H9 (cell line): ENCODE results near the gene SOX30. TPM values are rescaled to one million over a fixed set of nuclear protein-coding genes. Genes with fewer than 3 reads are reported as not detected.

Source experiments
- DNase-seq: peaks from one replicate; pipeline ENCODE4 v3.0.0-alpha.2; 2017
- H2AFZ ChIP-seq: one replicate; pipeline ENCODE4 v1.6.1; 2013; ENCODE audit warnings: mild to moderate bottlenecking, low read length, control low read depth, moderate library complexity
- H2AK5ac ChIP-seq: 2 replicates; pipeline ENCODE4 v1.6.1; 2013; ENCODE audit warnings: low read length, control low read depth, mixed read lengths; ENCODE audit not compliant: insufficient read length
- H2BK120ac ChIP-seq: one replicate; pipeline ENCODE4 v1.6.1; 2013; ENCODE audit warnings: low read depth, mild to moderate bottlenecking, low read length, control low read depth, inconsistent platforms; ENCODE audit not compliant: poor library complexity, severe bottlenecking
- H2BK12ac ChIP-seq: 2 replicates; pipeline ENCODE4 v1.6.1; 2013; ENCODE audit warnings: low read length, control low read depth, mixed read lengths, low read depth; ENCODE audit not compliant: insufficient read length
- H2BK15ac ChIP-seq: 2 replicates; pipeline ENCODE4 v1.6.1; 2013; ENCODE audit warnings: low read depth, low read length, control low read depth
- H2BK20ac ChIP-seq: one replicate; pipeline ENCODE4 v1.6.1; 2013; ENCODE audit warnings: low read depth, mild to moderate bottlenecking, low read length, control low read depth, inconsistent platforms; ENCODE audit not compliant: poor library complexity, severe bottlenecking
- H2BK5ac ChIP-seq: 2 replicates; pipeline ENCODE4 v1.6.1; 2013; ENCODE audit warnings: low read length, control low read depth, mixed read lengths; ENCODE audit not compliant: insufficient read length
- H3K14ac ChIP-seq: 2 replicates; pipeline ENCODE4 v1.6.1; 2013; ENCODE audit warnings: low read length, control low read depth; ENCODE audit not compliant: insufficient read depth
- H3K18ac ChIP-seq: 2 replicates; pipeline ENCODE4 v1.6.1; 2013; ENCODE audit warnings: low read depth, mild to moderate bottlenecking, mixed read lengths, low read length, control low read depth; ENCODE audit not compliant: insufficient read length
- H3K23ac ChIP-seq: 2 replicates; pipeline ENCODE4 v1.6.1; 2013; ENCODE audit warnings: low read length, control low read depth, mixed read lengths, low read depth; ENCODE audit not compliant: insufficient read length
- H3K23me2 ChIP-seq: 2 replicates; pipeline ENCODE4 v1.6.1; 2013; ENCODE audit warnings: low read depth, mild to moderate bottlenecking, mixed read lengths, low read length, control low read depth; ENCODE audit not compliant: insufficient read length, poor library complexity, severe bottlenecking
- H3K27ac ChIP-seq: 2 replicates; pipeline ENCODE4 v1.5.1; 2013; ENCODE audit warnings: low read length, control low read depth, mixed read lengths, low read depth; ENCODE audit not compliant: insufficient read length
- H3K27me3 ChIP-seq: 2 replicates; pipeline ENCODE4 v1.6.1; 2013; ENCODE audit warnings: low read length, control low read depth, inconsistent platforms; ENCODE audit not compliant: insufficient read depth
- H3K4ac ChIP-seq: 2 replicates; pipeline ENCODE4 v1.6.1; 2013; ENCODE audit warnings: low read depth, mild to moderate bottlenecking, control low read depth, inconsistent platforms, low read length, moderate library complexity
- H3K4me1 ChIP-seq: 2 replicates; pipeline ENCODE4 v1.6.1; 2013; ENCODE audit warnings: low read length, control low read depth, inconsistent platforms; ENCODE audit not compliant: insufficient read depth
- H3K4me2 ChIP-seq: 2 replicates; pipeline ENCODE4 v1.6.1; 2013; ENCODE audit warnings: low read length, control low read depth, mixed read lengths; ENCODE audit not compliant: insufficient read length, insufficient read depth
- H3K56ac ChIP-seq: 2 replicates; pipeline ENCODE4 v1.6.1; 2013; ENCODE audit warnings: low read depth, mild to moderate bottlenecking, mixed read lengths, low read length, control low read depth; ENCODE audit not compliant: insufficient read length
- H3K79me1 ChIP-seq: 2 replicates; pipeline ENCODE4 v1.6.1; 2013; ENCODE audit warnings: low read depth, mild to moderate bottlenecking, moderate library complexity, low read length, control low read depth, inconsistent platforms; ENCODE audit not compliant: insufficient read depth, poor library complexity, severe bottlenecking
- H3K79me2 ChIP-seq: 2 replicates; pipeline ENCODE4 v1.6.1; 2013; ENCODE audit warnings: low read length, control low read depth, inconsistent platforms; ENCODE audit not compliant: insufficient read depth
- H3K9ac ChIP-seq: 2 replicates; pipeline ENCODE4 v1.6.1; 2013; ENCODE audit warnings: low read length, control low read depth, mixed read lengths; ENCODE audit not compliant: insufficient read length; ENCODE audit errors: extremely low read depth
- H3K9me3 ChIP-seq: one replicate; pipeline ENCODE4 v1.6.1; 2013; ENCODE audit warnings: low read depth, low read length, inconsistent platforms; ENCODE audit not compliant: control insufficient read depth
- H3T11ph ChIP-seq: one replicate; pipeline ENCODE4 v1.6.1; 2013; ENCODE audit warnings: mild to moderate bottlenecking, low read length, control low read depth, inconsistent platforms
- H4K20me1 ChIP-seq: one replicate; pipeline ENCODE4 v1.6.1; 2013; ENCODE audit not compliant: control insufficient read depth, insufficient read length, insufficient read depth
- H4K5ac ChIP-seq: 2 replicates; pipeline ENCODE4 v1.6.1; 2013; ENCODE audit warnings: low read depth, mild to moderate bottlenecking, mixed read lengths, low read length, control low read depth; ENCODE audit not compliant: insufficient read length
- H4K8ac ChIP-seq: replicated peaks from 2 replicates; pipeline ENCODE4 v1.6.1; 2013; ENCODE audit warnings: low read length, control low read depth, mixed read lengths, low read depth; ENCODE audit not compliant: insufficient read length
- H4K91ac ChIP-seq: 2 replicates; pipeline ENCODE4 v1.6.1; 2013; ENCODE audit warnings: low read depth, mild to moderate bottlenecking, moderate library complexity, mixed read lengths, low read length, control low read depth; ENCODE audit not compliant: insufficient read length
- H3K27ac Mint-ChIP-seq, 3 experiments: 2 replicates in 2 of 3; 3 replicates in 1 of 3; pipeline ENCODE4 v1.8.0; 2020 to 2021; ENCODE audit warnings: mixed read lengths in 3 of 3, mild to moderate bottlenecking in 1 of 3, moderate library complexity in 1 of 3
- H3K27me3 Mint-ChIP-seq: 2 replicates; pipeline ENCODE4 v1.8.0; 2021; ENCODE audit warnings: low read depth, mild to moderate bottlenecking, moderate library complexity, mixed read lengths
- H3K36me3 Mint-ChIP-seq, 3 experiments: 2 replicates in 2 of 3; 3 replicates in 1 of 3; pipeline ENCODE4 v1.8.0; 2020 to 2021; ENCODE audit warnings: low read depth in 3 of 3, mixed read lengths in 3 of 3; ENCODE audit not compliant: insufficient read depth in 1 of 3
- H3K4me1 Mint-ChIP-seq, 2 experiments: 2 replicates each; pipeline ENCODE4 v1.8.0; 2020; ENCODE audit warnings: mixed read lengths in 2 of 2
- H3K4me3 Mint-ChIP-seq, 2 experiments: 2 replicates in 1 of 2; 3 replicates in 1 of 2; pipeline ENCODE4 v1.8.0; 2020 to 2021; ENCODE audit warnings: mild to moderate bottlenecking in 2 of 2, mixed read lengths in 2 of 2, moderate library complexity in 1 of 2
- H3K9me3 Mint-ChIP-seq, 2 experiments: 2 replicates in 1 of 2; 3 replicates in 1 of 2; pipeline ENCODE4 v1.8.0; 2020; ENCODE audit warnings: mild to moderate bottlenecking in 2 of 2, mixed read lengths in 2 of 2, moderate library complexity in 1 of 2
- WGBS: extraction: QIAGEN DNeasy Blood & Tissue Kit; methylation state at CpG from one replicate; pipeline ENCODE4 v1.1.7; 2013; ENCODE audit warnings: missing lambda C conversion rate, low lambda C conversion rate, mixed read lengths; ENCODE audit not compliant: insufficient read length; ENCODE audit errors: extremely low coverage; 5-methylcytosine and 5-hydroxymethylcytosine counted together
- total RNA-seq: library from RNA; stranded (reverse); gene quantifications from 2 replicates; pipeline ENCODE4 v1.2.1, GENCODE V29; 2021
- TF ChIP-seq, protein P1 (sequence below): fragments of 200-600 bp; sonication (generic); conservative IDR thresholded peaks from 3 replicates; pipeline ENCODE4 v1.8.0; 2021; ENCODE audit warnings: antibody characterized with exemption, mild to moderate bottlenecking

The SOX30 gene
- total RNA-seq, 1 experiment from 2014 or later, result not detected

DNA sequence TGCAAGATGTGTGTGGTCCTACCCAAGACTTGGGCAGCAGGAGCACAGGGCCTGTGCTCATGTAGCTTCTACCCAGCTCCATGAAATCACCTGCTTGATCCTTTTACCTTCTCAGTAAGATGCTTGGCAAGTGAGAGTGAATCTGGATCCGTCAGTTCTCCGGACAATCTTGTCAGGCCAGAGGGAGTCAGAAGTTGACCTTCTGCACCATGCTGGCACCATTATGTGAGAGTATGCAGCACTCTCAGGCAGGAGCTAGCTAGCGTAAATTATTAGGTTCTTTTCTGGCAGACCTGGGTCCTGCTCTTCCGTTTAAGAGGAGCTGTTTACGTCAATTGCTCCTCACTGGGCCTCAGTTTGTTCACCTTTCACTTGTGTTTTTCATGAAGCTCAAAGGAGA is 39.7 kb downstream of the SOX30 start:
- WGBS, result no CpG with 5 or more reads among the region's 5 CpGs
- H2AFZ ChIP-seq, result no peak overlapping the region
- H3K27ac ChIP-seq, result no peak overlapping the region

More for the DNA sequence above, 39.7 kb downstream of the SOX30 start:
- Histone ChIP-seq H3K4ac (no peak overlapping the region), H3T11ph (no peak overlapping the region), H3K79me1 (no peaks in the 10 kb centered on the region), H4K8ac (no peak overlapping the region), H3K79me2 (no peaks in the 10 kb centered on the region), H2BK20ac (no peak overlapping the region), H3K9me3 (no peaks in the 10 kb centered on the region), H2AK5ac (no peak overlapping the region), H4K5ac (no peak overlapping the region), H3K56ac (no peak overlapping the region), H2BK5ac (no peak overlapping the region), H3K9ac (no peak overlapping the region), H3K23ac (no peak overlapping the region), H2BK15ac (no peak overlapping the region), H3K4me2 (no peak overlapping the region), H3K27me3 (no peaks in the 10 kb centered on the region), H2BK12ac (no peak overlapping the region), H4K91ac (no peak overlapping the region), H2BK120ac (no peak overlapping the region), H3K23me2 (no peaks in the 10 kb centered on the region), H4K20me1 (no peaks in the 10 kb centered on the region), H3K4me1 (no peaks in the 10 kb centered on the region), H3K14ac (no peak overlapping the region; the same call in 1 of the 2 replicates), H3K18ac (no peak overlapping the region)
- TF ChIP-seq, protein P1, sequence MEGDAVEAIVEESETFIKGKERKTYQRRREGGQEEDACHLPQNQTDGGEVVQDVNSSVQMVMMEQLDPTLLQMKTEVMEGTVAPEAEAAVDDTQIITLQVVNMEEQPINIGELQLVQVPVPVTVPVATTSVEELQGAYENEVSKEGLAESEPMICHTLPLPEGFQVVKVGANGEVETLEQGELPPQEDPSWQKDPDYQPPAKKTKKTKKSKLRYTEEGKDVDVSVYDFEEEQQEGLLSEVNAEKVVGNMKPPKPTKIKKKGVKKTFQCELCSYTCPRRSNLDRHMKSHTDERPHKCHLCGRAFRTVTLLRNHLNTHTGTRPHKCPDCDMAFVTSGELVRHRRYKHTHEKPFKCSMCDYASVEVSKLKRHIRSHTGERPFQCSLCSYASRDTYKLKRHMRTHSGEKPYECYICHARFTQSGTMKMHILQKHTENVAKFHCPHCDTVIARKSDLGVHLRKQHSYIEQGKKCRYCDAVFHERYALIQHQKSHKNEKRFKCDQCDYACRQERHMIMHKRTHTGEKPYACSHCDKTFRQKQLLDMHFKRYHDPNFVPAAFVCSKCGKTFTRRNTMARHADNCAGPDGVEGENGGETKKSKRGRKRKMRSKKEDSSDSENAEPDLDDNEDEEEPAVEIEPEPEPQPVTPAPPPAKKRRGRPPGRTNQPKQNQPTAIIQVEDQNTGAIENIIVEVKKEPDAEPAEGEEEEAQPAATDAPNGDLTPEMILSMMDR, result no peak
- no peak for DNase-seq
- Mint-ChIP-seq H3K9me3 (no peaks in the 10 kb centered on the region), H3K27me3 (no peaks in the 10 kb centered on the region), H3K36me3 (no peaks in the 10 kb centered on the region), H3K4me1 (no peaks in the 10 kb centered on the region), H3K27ac (no peak overlapping the region), H3K4me3 (no peak overlapping the region)
